CD4-positive, alpha-beta T cell treated with Interleukin-12 subunit alpha and Interleukin-12 subunit beta, for 1 hour (primary cell): Measurements from ENCODE around the gene LMAN1L.

Source experiments
- DNase-seq: peaks from one replicate; pipeline ENCODE4 v3.0.0-alpha.2; 2020

LMAN1L gene

GRCh38 chr15:74817370-74817737 lies 4.7 kb downstream of the LMAN1L start:
- DNase-seq, result no peak

- DNase-seq, result no peak
Measured at GRCh38 chr15:74820056-74820455, 7.4 kb downstream of the LMAN1L start.

GRCh38 chr15:74821091-74821789 lies 8.6 kb downstream of the LMAN1L start:
- DNase-seq, result no peak

- no peak for DNase-seq
Measured at GRCh38 chr15:74821790-74822158, 9.1 kb downstream of the LMAN1L start.

GRCh38 chr15:74822233-74822632 lies 9.6 kb downstream of the LMAN1L start:
- no peak for DNase-seq

GRCh38 chr15:74823324-74823723 lies 10.7 kb downstream of the LMAN1L start:
- DNase-seq, result no peak

GRCh38 chr15:74824976-74825375 lies 12.3 kb downstream of the LMAN1L start:
- DNase-seq, result no peak

GRCh38 chr15:74825866-74826265 lies 13.2 kb downstream of the LMAN1L start:
- DNase-seq, result no peak

GRCh38 chr15:74826364-74826819 lies 13.8 kb downstream of the LMAN1L start, which contains the start of gene CPLX3:
Gene CPLX3, plus strand, starts transcription at chr15:74826627. Its CDS starts 77 bp downstream, at chr15:74826704.
- peak; percentile 51 for DNase-seq

- DNase-seq, result no peak
Measured at GRCh38 chr15:74826921-74827320, 14.3 kb downstream of the LMAN1L start.

- no peak for DNase-seq
Measured at GRCh38 chr15:74827614-74828013, 15.0 kb downstream of the LMAN1L start.

GRCh38 chr15:74828835-74829234 lies 16.2 kb downstream of the LMAN1L start:
- DNase-seq, result no peak

- no peak for DNase-seq
Measured at GRCh38 chr15:74829486-74829885, 16.9 kb downstream of the LMAN1L start.

GRCh38 chr15:74829991-74830390 lies 17.4 kb downstream of the LMAN1L start:
- no peak for DNase-seq

- DNase-seq, result no peak
Measured at GRCh38 chr15:74830868-74831267, 18.2 kb downstream of the LMAN1L start.

- no peak for DNase-seq
Measured at GRCh38 chr15:74831813-74832495, 19.3 kb downstream of the LMAN1L start.

- DNase-seq, result no peak
Measured at GRCh38 chr15:74832826-74833225, 20.2 kb downstream of the LMAN1L start.

GRCh38 chr15:74833376-74834107 lies 20.9 kb downstream of the LMAN1L start:
- no peak for DNase-seq

GRCh38 chr15:74835312-74835823 lies 22.7 kb downstream of the LMAN1L start:
- DNase-seq, result peak; percentile 38

GRCh38 chr15:74836846-74837245 lies 24.2 kb downstream of the LMAN1L start:
- no peak for DNase-seq

GRCh38 chr15:74837482-74838136 lies 25.0 kb downstream of the LMAN1L start:
- no peak for DNase-seq

- DNase-seq, result no peak
Measured at GRCh38 chr15:74838137-74838516, 25.5 kb downstream of the LMAN1L start.
